GM19035 (cell line): ENCODE results near the gene ACAA2.

Experiments used
- ATAC-seq: cut with Tn5 transposase; IDR thresholded peaks from one replicate; pipeline ENCODE4 v1.9.1; 2021; ENCODE audit not compliant: unreplicated experiment

Gene ACAA2, protein sequence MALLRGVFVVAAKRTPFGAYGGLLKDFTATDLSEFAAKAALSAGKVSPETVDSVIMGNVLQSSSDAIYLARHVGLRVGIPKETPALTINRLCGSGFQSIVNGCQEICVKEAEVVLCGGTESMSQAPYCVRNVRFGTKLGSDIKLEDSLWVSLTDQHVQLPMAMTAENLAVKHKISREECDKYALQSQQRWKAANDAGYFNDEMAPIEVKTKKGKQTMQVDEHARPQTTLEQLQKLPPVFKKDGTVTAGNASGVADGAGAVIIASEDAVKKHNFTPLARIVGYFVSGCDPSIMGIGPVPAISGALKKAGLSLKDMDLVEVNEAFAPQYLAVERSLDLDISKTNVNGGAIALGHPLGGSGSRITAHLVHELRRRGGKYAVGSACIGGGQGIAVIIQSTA

DNA sequence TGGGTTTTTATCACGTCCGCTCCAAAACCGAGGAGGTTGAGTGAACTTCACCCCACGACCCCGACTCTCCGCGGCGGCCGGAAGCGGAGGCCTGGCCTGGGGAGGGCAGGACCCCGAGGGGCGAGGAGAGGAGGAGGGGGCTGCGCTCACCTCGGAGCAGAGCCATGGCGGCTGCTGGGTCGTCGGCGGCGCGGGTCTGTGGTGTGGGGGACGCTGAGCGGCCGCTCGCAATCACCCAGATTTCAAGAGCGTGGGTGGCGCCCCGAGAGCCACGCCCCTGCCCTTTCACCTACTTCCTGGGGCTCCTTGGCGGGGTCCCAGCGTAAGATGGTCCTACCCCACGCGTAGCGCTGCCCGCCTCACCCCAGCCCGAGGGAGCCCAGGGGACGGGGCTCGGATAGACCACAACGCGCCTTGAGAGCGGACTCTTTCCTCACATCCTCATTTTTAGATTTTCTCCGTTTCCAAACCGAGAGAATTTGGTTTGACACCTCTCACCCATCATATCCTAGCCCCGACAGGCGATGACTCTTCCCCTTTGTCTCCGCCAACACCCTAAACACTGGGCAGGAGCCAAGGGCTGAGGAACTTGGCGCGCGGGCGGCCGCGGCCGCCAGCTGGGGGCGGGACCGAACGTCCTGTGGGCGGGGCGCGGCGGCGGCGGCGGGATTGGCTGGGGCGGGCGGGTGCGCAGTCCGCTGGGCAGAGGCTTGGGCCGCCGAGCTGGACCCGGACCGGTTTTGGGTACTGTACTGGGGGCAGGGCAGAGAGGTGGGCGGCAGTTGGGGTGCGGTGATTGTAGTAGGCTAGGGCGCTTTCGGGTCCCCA, at the start of gene ACAA2:
TSS of gene ACAA2 (minus strand) at position 215 of the 828 bp plus-strand sequence. CDS start at position 166, 49 bp downstream.
- ATAC-seq = peak; percentile 82

DNA sequence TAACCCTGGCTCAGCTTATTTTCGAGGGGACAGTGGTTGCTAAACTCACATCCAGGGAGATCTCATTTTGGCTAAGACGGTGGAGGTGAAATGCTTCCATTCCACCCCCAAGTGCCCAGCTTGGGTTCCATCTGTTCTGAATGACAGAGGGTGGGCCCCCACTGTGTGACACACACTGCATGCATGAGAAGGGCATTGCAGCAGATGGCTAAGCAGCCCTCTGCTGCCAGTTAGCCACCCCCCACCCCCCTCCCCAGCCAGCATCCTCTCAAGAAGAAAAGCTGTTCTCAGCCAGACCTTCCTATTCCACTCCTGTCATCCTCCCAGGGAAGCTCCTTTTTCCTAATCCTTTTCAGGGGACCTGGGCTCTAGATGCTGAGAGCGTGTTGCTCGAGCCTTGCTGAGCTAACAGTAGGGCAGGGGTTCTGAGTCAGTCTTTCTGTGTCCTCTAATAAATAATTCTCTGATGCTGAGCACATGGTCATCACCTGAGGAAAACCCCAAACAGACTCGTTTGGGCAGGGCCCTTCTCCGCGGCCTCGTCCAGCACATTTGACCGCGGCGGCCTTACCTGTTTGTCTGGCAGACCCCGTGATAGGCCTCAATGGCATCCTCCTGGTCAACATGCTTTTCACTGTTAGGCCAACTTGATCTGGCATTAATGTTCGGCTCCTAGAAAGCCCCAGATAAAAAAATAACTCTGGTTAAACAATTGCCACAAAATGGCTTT, 49.5 kb upstream of the ACAA2 start:
- ATAC-seq = no peak

DNA sequence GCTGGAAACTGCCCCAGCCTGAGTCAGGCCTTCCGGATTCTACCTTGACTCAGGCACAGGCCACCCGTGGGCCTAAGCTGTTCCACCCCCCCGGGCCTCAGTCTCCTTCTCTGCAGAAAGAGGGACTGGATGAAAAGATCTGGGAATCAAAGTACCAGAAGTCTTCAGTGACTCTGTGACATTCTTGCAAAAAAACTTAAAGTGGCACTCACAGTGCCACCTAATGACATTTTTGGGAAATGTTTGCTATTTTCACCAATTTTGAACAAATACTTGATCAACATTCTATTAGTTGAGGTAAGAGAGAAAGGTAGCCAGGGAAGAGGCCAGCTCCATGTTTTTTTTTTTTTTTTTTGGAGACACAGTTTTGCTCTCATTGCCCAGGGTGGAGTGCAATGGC, 48.3 kb upstream of the ACAA2 start:
- no peak for ATAC-seq

DNA sequence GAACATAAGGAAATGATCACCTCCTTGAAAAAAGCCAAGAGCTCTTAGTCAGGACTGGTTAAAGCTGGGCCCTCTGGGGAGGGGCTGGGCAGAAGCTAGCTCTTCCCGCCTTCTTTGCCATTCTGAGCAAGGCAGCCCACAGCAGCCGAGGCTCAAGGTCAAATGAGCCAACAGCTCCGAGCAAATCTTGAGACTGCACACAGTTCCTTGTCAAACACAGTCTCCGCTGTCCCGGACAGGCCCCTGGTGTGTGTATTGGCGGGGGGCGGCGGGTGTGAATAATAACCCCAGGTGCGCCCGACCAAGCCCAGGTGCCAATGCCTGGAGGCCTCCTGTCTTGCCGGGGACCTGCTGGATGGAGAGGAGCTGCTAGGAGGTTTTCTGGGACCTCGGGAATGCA, 46.4 kb upstream of the ACAA2 start:
- no peak for ATAC-seq

DNA sequence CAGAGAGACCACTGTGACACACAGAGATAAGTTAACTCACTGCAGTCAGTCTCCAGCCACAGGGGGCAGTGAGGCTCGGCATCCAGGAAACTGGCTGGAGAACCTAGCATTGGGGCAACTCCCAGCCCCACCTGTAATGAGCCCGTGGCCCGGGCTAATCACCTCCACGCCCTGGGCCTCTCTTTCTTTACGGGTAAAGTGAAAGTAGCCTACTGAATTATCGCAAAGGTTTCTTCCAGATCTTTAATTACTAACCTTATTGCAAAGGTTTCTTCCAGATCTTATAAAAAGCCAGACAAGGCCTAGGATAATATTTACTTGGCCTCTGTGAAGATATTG, 45.7 kb upstream of the ACAA2 start:
- no peak for ATAC-seq

DNA sequence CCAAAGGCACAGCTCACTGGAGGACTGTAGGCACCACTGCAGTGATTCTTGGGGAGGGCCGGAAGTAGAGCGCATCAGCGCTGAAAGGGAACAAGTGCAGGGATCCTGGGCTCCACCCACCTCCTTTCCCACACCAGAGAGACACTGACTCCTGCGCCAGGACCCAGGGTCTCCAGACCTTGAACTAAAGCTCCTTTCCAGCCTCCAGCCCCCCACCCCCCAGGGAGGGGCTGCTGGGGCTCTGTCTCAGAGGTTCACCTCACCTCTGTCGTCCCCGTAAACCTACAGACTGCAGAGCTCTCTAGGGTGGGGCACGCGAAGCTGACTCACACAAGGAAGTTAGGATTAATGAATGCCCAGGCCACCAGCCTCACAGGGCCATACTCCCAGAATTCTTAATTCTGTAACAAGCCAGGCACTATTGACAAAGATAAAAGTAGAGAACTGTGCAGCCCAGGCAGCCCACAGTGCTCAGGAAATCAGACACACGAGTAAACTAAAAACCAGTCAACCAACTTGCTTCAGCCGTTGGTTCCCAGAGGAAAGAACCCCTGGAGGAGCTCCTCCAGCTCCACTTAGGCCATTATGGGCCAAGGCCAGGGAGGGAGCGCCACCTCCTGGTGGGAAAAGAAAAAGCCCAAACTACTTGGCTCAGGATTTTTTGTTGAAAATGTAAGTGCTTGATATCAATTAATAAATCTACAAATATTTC, 45.1 kb upstream of the ACAA2 start:
- ATAC-seq = no peak

DNA sequence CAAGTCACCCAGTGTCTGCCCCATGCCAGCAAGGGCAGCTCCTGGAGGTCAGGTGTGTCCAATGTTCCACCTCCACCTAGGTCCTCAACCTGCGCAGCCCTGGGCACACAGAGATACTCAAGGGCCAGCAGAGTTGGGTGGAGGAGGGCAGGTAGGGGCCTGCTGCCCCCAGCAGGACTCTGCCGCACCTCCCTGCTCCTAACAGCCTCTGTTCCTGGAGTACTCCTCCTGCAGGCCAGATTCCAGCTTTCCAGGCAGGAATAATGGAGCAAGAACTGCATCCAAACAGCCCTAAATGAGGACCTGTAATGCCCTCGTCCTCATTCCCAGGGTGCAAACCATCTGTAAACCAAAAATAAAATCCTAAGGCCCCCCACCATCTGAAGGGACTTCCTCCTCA, 44.4 kb upstream of the ACAA2 start:
- ATAC-seq = no peak

DNA sequence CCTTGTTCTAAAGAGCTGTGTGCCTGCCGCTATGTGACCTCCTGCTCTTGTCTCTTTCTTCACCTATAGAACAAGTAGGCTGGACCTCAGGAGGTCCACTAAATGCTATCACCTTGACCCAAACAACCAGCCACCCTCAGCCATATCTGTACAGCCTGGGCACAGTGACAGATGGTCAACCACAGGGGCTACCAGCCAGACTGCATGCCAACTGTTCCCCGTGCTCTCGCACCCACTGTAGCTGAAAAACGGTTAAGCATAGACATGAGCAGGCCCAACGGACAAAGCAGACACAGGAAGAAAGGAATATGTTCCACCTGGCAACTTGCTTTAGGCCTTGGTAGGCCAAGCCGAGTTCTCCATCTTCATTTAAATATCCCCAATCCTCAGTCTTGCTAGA, 43.2 kb upstream of the ACAA2 start:
- no peak for ATAC-seq

DNA sequence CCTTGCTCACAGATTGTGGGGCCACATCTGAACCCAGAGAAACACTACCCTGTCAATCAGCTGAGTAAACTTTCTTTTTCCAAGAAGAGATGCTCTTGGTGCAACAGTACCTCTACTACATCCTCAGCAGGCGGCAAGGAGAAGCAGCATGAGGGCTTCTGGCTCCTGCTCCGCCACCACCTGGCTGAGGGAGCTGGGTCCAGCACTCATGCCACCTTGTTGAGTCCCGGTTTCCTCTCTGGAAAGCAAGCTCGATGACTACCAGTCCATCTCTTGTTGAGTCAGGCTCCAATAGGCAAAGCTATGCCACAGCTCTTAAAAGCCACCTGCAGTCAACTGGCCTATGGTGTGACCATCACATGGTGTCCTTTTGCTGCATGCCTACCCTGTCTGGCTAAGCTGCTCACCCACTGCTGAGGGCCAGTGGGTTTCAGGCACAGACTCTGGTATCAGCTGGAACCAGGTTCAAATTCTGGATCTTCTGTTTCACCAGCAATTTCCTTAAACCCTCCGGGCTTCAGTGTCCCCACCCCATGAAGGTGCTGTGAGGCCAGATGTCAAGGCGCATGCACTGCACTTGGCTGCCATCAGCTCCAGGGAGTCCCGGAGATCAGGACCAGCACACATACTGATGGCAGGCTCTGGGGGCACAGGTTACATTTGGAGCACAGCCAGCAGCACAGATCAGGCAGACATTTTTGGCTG, 42.5 kb upstream of the ACAA2 start:
- no peak for ATAC-seq

DNA sequence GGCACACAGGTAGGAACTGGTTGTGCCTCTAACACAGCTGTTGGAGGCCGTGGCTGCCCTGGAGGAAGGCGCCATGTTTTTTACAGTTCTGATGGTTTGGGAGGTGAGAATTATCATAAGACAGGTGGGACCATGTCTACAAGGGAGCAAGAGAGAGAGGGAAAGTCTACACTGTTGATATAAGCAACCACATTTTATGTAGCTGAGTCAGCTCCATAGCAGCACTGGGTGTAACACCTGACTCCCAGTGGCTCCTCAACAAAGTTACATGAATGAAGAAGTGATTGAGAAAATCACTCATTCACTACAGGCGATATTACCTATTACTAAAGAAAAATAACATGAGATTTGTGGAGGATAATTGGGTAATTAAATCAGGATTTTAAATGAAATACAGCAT, 41.3 kb upstream of the ACAA2 start:
- no peak for ATAC-seq

DNA sequence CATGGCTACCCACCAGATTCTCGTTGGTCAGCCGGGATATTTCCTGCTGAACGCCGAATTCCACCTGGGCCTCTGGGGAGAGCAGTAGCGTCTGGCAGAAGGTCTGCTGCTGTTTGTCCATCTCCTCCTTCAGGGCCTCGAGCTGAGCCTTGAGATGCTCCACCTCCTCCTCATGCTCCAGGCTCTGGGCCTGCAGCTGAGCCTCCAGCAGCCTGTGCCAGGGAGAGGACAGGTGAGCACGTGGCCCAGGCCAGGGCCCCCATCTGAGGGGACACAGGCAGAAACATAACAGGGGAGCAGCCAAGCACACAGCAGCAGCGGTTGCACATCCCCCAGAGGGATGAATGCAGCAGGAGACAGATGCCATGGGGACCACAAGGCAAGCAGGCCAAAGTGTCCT, 40.1 kb upstream of the ACAA2 start:
- ATAC-seq = no peak

DNA sequence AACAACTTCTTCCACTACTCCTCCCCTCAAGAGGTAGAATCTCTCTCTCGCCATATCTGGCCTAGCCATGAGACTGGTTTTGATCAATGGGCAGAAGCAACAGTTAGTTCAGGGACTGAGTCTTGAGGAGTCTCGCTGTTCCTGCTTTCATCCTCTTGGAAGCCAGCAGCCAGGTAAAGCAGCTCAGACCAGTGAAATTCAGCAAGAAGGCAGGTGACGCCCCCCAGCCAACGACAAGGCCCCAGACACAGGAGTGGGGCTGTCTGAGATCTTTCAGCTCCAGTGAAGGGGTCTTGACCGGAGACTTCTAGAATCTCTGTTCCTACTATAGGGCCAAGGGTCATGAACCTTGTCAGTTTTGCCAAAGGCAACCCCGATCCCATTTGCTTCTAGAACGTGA, 39.7 kb upstream of the ACAA2 start:
- no peak for ATAC-seq

DNA sequence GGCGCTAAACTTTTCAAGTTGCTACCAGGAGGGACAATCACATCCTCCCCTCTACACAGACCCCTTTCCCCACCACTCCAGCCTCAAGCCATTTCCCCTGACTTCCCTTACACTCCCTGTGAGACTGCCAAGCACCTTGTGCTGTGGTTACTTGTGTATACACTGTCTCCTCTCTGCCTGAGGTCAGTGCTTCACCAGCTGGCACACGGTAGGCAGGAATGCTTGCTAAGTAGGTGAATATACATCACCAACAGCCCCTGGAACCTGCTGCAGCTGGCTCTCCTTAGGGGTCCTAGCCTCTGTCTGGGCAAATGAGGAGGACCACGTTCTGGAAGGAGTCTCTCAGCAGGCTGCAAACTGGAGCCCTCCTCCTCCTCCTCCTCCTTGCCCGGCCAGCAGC, 38.3 kb upstream of the ACAA2 start:
- ATAC-seq = no peak

DNA sequence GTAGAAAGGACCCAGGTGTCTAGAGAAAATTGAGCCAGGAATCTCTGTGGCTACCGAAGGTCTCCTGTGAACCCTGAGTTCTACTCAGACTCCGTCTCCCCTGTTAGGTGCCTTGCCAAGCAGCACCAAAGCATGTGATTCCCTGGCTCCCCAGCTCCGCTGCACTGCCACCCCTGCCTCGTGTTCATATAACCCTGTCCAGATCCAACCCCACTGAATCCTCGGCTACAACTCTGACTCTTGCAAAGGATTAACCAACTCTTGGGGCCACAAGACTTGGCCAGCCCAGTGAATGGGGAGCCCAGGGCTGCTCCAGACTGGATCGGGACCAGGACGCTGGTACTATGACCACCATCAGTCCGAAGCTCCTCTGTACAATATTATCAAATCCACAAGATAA, 37.3 kb upstream of the ACAA2 start:
- ATAC-seq = no peak

DNA sequence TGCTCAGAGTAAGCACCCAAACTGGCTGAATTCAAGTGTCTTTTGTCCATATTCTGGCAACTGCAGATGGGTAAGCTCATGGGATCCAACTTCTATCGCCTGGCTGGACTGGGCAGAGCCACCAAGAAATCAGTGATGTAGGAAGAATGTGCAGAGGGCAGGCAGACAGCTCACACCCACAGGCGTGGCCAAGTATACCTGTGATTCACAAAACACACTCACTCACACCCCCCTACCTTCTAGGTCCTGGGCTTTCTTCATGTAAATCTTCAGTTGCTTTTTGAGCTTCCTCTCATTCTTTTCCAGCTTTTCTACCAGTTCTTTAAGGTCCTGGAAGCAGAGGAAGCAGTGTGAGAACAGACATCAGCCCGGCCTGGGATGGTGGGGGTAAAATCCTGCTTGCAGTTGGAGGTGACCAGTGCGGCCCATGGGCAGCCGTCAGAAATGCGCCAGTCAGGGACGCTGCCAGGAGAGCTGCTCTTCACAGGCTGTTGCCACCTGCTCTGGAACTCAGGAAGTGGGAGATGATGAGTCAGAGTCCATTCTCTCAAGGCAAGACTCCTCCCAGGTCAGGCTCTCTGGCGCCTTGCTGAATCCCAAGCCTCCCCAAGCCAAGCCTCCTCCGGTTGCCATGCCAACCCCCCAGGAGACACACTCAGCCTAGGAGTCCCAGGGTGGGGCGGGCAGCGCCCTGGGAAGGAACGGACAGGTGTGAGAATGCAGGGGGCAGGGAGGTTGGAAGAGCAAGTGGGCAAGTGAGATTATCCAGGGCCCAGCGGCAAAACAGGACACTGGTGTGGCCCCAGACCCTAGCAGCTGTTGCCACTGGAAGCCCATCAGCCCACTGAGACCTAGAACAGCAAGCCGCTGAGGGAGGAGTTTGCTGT, 36.2 kb upstream of the ACAA2 start:
- no peak for ATAC-seq

DNA sequence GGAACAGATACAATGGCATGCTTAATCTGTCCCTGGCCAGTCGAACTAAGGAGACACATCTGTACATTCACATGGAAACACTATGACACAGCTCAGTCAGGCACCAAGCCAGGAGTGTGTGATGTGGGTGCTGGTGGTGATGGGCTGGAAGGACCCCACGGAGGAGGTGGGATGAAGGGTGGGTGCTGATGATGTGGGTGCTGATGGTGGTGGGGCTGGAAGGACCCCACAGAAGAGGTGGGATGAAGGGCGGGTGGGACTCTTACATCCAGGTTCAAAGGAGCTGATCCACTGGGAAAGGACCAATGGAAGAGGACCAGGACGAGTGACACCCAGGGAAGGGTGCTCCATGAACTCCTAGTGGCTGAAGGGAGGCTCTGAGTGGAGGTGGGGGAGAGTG, 34.8 kb upstream of the ACAA2 start:
- no peak for ATAC-seq

DNA sequence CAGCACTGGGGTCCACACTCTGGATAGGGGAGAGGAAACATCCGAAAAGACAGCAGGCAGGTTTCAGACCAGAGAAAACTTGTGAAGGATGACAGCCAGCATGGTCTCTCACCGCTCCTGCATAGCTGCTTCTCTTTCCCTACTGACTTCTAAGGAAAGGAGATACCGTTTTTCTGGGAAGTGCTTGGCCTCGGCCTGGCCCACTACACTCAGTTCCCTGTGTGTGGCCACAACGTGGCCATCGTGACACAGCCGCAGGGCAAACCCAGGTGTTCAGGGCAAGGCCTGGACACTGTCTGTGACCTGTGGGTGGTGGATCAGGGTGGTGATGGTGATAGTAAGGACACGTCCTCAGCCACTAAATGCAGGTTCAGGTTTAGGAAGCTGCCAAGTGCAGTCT, 34.2 kb upstream of the ACAA2 start:
- ATAC-seq = no peak

DNA sequence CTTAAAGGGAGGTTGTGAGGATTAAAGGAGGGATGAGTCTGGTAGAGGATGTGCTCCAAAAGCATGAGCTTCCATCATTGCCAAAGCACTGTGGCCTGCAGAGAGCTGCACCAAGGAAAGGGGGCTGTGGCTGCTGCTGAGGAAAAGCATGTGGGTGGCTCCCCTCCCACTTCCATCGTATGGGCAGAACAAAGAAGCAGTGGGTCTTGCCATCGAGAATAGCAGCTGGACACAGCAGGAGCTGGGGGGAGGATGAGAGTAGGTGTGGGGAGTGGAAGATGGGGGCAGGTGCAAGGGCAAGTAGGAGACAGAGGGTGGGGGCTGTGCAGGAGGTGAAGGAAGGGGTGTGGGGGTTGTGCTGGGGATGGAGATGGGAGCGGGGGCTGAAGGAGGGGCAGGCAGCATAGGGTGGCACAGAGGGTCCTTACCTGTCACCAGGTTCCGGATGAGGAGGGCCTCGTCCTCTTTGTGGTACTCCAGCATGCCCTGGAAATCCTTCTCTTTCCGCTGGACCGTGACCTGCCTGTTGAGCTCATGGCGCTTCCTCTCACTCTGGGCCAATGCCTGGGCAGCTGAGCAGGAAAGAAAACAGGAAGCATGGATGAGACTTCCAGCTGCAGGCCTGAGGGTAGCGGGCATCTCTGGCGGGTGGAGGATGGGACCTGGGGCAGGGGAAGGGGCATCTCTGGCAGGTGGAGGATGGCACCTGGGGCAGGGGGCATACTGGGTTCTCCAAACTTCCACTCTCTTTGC, 33.6 kb upstream of the ACAA2 start:
- ATAC-seq = no peak

DNA sequence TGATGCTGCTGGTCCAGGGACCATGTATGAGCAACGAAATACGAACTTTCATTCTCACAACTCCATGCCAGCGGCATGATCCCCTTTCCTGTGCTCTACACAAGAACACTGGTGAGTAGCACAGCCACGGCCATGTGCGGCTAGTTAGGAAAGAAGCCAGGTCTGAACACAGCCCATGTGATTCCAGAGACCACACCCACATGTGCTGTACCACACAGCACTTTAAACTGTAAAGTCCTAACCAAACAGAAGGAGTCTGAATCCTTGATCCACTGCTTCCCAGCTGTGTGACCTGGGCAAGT, 33.0 kb upstream of the ACAA2 start:
- ATAC-seq = no peak
